Loucy (cell line): Measurements from ENCODE around the gene SPINK4.

Experiments
- EZH2phosphoT487 ChIP-seq: fragments of 200-600 bp; IDR thresholded peaks from 2 replicates; pipeline ENCODE4 v1.6.1; 2018; ENCODE audit warnings: antibody characterized with exemption, mild to moderate bottlenecking, moderate library complexity, borderline replicate concordance
- TF ChIP-seq, protein P1 (sequence below): fragments of 200-600 bp; sonication (generic); conservative IDR thresholded peaks from 2 replicates; pipeline ENCODE4 v1.5.1; 2014; ENCODE audit warnings: mild to moderate bottlenecking, antibody characterized with exemption, low read length

DNA sequence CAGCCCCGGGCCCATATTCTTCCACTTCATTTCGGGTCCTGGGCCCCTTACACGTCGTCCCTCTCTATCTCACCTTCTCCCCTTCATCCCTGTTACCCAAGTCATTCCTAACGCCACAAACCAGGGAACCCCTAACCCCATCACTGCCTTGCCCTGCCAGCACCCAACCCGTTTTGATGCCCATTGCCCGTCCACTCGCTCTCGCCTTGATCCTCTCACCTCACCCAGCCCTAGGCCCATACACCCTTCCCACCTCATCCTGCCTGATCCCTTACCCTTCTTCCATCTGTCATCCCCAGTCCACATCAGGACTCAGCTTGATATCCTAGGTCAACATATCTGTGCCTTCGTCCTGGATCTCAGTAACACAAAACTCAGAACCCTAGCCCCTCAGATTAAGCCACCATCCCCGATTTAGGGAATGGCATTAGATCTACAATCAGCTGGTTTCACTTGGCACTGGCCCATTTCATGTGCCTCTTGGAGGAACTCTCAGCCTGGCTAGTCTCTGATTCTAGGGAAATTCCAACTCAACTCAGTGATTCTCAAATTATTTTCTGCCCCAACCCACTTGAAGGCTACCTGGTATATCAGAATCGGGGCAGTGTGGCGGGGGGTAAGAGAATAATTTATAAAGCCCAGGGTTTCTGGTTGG, 25.4 kb downstream of the SPINK4 start:
- TF ChIP-seq, protein P1, sequence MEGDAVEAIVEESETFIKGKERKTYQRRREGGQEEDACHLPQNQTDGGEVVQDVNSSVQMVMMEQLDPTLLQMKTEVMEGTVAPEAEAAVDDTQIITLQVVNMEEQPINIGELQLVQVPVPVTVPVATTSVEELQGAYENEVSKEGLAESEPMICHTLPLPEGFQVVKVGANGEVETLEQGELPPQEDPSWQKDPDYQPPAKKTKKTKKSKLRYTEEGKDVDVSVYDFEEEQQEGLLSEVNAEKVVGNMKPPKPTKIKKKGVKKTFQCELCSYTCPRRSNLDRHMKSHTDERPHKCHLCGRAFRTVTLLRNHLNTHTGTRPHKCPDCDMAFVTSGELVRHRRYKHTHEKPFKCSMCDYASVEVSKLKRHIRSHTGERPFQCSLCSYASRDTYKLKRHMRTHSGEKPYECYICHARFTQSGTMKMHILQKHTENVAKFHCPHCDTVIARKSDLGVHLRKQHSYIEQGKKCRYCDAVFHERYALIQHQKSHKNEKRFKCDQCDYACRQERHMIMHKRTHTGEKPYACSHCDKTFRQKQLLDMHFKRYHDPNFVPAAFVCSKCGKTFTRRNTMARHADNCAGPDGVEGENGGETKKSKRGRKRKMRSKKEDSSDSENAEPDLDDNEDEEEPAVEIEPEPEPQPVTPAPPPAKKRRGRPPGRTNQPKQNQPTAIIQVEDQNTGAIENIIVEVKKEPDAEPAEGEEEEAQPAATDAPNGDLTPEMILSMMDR = no peak
- TF ChIP-seq EZH2phosphoT487 = no peak
